Neuron (in vitro differentiated cells): Measurements from ENCODE around the gene BMX.

Experiments
- H2AFZ ChIP-seq: one replicate; pipeline ENCODE4 v1.6.1; 2013; ENCODE audit warnings: low read depth, mild to moderate bottlenecking, inconsistent platforms, low read length, moderate library complexity
- H3K27me3 ChIP-seq: one replicate; pipeline ENCODE4 v1.6.1; 2013; ENCODE audit warnings: low read length; ENCODE audit not compliant: insufficient read depth
- H3K36me3 ChIP-seq: one replicate; pipeline ENCODE4 v1.6.1; 2013; ENCODE audit warnings: low read length; ENCODE audit not compliant: insufficient read depth
- H3K4me1 ChIP-seq: one replicate; pipeline ENCODE4 v1.6.1; 2013; ENCODE audit warnings: low read length; ENCODE audit not compliant: insufficient read depth
- H3K4me3 ChIP-seq: 2 replicates; pipeline ENCODE4 v1.5.1; 2013; ENCODE audit warnings: mild to moderate bottlenecking, low read length, moderate library complexity
- H3K9me3 ChIP-seq: one replicate; pipeline ENCODE4 v1.6.1; 2013; ENCODE audit warnings: low read length

BMX gene

DNA sequence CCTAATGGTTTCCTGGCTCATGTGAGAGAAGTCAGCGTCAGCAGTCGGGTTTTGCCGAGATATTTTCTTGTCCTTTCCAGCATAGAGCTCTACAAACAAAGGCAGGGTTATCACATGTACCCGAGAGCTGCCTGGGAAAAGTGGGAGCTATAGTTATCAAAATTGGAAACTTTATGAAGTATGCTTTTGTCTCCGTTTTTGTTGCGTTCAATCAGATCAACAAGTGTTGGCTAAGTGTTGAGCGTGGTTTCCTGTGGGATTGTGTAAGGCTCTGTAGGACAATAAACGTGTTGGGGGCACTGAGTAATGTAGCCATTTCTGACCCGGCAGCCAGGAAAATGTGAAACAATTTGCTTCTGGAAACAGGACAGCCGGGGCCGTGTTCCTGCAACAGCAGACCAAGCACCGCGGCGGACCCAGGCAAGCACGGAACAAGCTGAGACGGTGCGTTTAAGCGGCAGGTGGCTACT is at the start of gene BMX:
Gene BMX, plus strand, starts transcription at position 311 of the 470 bp plus-strand sequence. CDS start 7,547 bp downstream, outside the sequence.
- Histone ChIP-seq H3K4me1 (no peaks in the 10 kb centered on the region), H3K9me3 (no peaks in the 10 kb centered on the region), H2AFZ (no peak within 1 kb of the TSS), H3K27me3 (no peaks in the 10 kb centered on the region), H3K4me3 (no peak within 1 kb of the TSS), H3K36me3 (no peaks in the 10 kb centered on the region)

DNA sequence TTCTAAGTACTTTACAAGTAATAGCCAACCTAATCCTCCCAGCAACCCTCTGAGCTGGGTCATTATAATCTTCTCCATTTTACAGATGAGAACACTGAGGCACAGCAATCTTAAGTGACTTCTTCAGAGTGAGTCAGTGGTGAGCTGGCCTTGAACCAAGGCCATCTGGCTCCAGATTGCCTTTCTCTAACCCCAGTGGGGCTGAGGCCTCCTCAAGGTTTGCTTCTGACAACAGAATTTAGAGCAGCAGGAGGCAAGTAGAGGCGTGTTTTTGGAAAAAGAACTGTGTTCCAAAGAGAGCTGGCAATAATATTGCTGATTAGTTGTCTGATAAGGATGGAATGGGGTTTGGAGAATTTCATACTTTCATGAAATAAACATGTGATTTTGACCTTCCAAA is 48.7 kb upstream of the BMX start:
- H2AFZ ChIP-seq: no peak overlapping the region
- H3K4me1 ChIP-seq: peaks cover 19% of the 10 kb centered on the region
- H3K27me3 ChIP-seq: no peaks in the 10 kb centered on the region
- no peak overlapping the region for H3K4me3 ChIP-seq
- no peaks in the 10 kb centered on the region for H3K36me3 ChIP-seq
- no peaks in the 10 kb centered on the region for H3K9me3 ChIP-seq

DNA sequence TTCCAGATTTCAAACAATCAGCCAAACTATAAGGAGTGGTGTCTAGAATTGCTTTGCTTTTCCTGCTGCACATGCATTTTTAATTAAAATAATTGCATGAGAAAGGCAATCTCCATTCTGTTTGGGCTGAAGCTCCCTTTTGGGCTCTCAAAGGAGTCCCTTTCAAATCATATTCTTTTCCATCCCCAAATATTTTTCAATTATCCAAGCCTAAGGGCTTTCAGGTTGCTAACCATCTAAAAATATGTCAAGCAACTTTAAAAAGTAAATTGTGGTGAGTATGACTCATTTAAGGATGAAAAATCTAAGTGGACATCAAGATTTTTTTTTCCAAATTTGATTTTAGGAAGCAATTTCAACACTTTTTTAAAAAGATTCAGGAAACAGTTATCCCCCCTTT is 35.9 kb upstream of the BMX start:
- Histone ChIP-seq H3K4me3 (no peak overlapping the region), H3K9me3 (no peaks in the 10 kb centered on the region), H3K36me3 (no peaks in the 10 kb centered on the region), H2AFZ (no peak overlapping the region), H3K27me3 (no peaks in the 10 kb centered on the region), H3K4me1 (peaks cover 3% of the 10 kb centered on the region)

DNA sequence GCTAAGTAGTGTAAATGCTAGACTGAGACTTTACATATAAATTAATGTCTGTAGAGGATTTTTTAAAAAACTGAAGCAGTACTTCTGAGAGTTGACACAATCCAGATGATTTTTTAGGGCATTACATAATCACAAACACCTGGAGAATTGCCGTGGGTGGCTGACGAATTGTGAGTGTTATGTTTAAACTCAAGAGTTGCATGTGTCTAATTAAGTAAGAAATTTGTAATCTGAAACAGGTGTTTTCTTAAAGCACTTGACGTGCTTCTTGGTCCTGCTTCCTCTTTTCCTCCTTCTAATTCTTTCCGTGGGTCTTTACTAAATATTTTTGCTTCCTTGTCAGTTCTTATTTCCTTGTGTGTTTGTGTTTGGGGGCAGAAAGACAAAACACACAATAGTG is 35.3 kb upstream of the BMX start:
- Histone ChIP-seq H3K4me1 (peaks cover 3% of the 10 kb centered on the region), H2AFZ (no peak overlapping the region), H3K4me3 (no peak overlapping the region), H3K36me3 (no peaks in the 10 kb centered on the region), H3K9me3 (no peaks in the 10 kb centered on the region), H3K27me3 (no peaks in the 10 kb centered on the region)

DNA sequence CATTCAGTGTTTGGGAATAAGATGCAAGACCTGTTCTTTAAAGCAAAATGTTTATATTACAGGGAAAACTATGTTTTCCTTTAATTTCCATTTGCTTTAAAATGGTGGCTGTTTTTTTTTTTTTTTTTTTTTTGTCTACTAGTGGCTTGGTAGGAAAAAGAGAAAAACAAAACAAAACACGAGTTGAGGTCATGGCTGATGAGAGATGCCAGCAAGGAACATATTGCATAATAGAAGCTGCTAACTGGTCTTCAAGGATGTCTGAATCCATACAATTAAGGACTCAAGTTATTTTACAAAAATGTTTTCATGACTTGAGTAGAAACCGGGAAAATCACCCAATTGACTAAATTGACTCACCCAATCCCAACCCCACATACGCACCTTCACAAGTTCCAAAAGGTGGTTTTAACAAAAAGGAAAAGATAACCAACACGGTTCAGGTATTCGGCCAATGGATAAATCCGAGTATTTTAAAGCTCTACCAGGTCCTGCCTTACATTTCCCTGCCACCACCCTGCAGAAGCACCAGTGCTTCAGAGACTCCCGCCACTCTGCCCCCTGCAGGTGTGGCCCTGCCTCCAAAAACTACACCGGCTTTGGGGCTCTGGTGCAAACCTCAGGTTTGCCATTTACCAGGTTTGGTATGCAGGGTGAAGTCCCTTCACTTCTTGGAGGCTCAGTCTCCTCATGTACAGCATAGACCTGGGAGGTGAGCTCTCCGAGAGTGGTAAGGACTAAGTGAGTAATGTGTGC is 34.5 kb upstream of the BMX start:
- no peak overlapping the region for H2AFZ ChIP-seq
- peaks cover 3% of the 10 kb centered on the region for H3K4me1 ChIP-seq
- H3K4me3 ChIP-seq: no peak overlapping the region
- no peaks in the 10 kb centered on the region for H3K27me3 ChIP-seq
- H3K36me3 ChIP-seq: no peaks in the 10 kb centered on the region
- H3K9me3 ChIP-seq: no peaks in the 10 kb centered on the region

DNA sequence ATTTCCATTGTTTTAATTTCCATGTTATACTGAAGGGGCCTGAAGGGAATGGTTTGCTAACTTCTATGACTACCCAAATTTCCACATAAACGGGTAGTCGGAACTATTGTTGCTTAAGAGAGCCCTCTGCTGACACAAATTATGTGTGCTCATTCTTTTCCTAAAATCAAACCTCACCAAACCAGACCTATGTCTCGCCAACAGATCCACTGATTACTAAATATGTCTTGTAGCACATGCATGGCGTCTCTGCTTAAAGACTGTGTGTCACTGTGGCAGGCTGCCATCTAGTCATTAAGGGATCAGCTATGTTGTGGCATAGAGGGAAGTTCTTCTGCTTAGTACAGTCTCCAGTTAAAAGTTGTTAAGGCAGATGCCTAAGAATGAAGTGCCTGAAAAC is 32.6 kb upstream of the BMX start:
- Histone ChIP-seq H3K4me1 (peaks cover 3% of the 10 kb centered on the region), H2AFZ (no peak overlapping the region)

DNA sequence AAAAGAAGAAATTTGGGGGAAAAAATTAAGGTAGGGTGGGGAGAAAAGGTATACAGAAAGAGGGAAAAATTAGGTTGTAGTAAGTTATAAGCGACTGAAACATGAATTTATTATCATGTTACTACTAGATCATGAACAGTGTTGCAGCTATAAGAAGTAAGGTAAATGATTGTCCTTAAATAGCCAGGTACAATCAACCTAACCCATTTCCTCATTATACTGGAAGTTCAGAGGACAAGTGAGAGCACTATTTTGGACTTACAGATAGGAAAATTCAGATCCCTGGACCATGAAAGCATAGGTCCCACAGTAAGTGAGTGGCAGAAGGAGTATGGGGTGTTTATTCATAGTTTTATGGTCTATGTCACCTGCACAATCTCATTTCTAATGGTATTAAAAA is 31.0 kb upstream of the BMX start:
- Histone ChIP-seq H3K9me3 (no peaks in the 10 kb centered on the region), H3K4me3 (no peak overlapping the region), H3K27me3 (no peaks in the 10 kb centered on the region), H2AFZ (no peak overlapping the region), H3K36me3 (no peaks in the 10 kb centered on the region), H3K4me1 (peaks cover 1% of the 10 kb centered on the region)

More for the DNA sequence above, 32.6 kb upstream of the BMX start:
- no peaks in the 10 kb centered on the region for H3K36me3 ChIP-seq
- no peaks in the 10 kb centered on the region for H3K9me3 ChIP-seq
- H3K4me3 ChIP-seq: no peak overlapping the region
- no peaks in the 10 kb centered on the region for H3K27me3 ChIP-seq

DNA sequence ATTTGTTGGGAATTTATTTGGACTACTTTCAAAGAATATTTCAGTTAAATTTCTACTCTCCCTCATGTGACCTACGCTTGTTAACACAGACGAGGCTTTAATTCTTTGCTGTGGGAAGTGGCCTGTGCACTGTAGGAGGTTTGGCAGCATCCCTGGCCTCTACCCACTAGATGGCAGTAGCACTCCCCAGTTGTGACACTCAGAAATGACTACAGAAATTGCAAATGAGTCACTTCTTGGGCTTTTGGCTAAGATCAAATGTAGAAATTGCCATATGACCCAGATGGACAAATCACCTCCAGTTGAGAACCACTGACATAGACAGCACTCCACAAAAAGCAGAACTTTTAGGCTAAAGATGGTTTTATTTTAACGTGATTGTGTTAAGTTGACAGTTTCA is 29.6 kb upstream of the BMX start:
- Histone ChIP-seq H3K36me3 (no peaks in the 10 kb centered on the region), H3K4me1 (no peaks in the 10 kb centered on the region), H3K9me3 (no peaks in the 10 kb centered on the region), H2AFZ (no peak overlapping the region), H3K4me3 (no peak overlapping the region), H3K27me3 (no peaks in the 10 kb centered on the region)

DNA sequence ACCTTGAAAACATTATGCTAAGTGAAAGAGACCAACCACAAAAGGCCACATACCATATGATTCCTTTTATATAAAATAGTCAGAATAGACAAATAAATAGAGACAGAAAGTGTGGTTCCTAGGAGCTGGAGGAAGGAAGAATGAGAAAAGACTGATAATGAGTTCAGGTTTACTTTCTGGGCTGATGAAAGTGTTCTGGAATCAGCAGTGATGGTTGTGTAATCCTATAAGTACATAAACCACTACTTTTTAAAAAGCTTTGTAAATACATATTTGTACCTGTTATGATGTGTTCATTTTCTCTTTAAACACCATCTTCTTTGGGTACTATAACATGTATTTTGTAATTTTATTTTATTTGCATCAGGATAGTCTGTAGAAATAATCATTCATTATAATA is 28.1 kb upstream of the BMX start:
- H3K4me1 ChIP-seq: no peaks in the 10 kb centered on the region

DNA sequence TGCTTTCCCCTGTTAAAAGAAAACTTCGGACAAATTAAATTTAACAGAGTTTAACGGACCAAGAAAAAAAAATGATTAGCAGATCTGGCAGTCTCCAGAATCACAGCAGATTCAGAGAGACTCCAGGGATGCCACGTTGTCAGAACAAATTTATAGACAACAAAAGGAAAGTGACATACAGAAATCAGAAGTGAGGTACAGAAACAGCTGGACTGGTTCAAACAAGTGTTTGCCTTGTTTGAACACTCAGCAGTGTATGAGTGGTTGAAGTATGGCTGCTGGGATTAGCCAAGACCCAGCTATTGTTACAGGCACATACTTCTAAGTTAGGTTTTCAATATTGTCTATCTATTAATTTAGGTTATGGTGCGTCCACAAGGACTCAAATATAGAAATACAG is 26.6 kb upstream of the BMX start:
- Histone ChIP-seq H2AFZ (no peak overlapping the region), H3K4me1 (no peaks in the 10 kb centered on the region), H3K4me3 (no peak overlapping the region), H3K9me3 (no peaks in the 10 kb centered on the region), H3K36me3 (no peaks in the 10 kb centered on the region), H3K27me3 (no peaks in the 10 kb centered on the region)

More for the DNA sequence above, 28.1 kb upstream of the BMX start:
- Histone ChIP-seq H3K27me3 (no peaks in the 10 kb centered on the region), H3K36me3 (no peaks in the 10 kb centered on the region), H3K9me3 (no peaks in the 10 kb centered on the region), H2AFZ (no peak overlapping the region), H3K4me3 (no peak overlapping the region)

DNA sequence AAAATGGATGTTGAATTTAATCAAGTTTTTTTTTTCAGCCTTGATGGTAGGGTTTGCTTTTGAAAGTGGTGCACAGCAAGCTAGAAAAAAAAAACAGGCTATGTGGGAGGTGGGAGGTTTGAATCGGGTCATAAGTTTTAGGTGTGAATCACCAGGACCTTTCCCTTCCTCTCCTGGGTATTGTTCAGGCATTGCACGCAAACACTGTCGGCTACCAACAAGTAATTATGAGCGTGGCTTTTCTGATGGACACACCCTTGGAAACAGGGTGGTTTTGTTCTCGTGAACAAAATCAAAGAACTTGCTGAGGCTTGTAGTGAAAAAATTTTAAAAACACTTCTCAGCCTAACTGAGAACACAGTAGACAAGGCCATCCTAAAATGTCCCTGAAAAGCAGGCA is 25.6 kb upstream of the BMX start:
- Histone ChIP-seq H3K4me3 (no peak overlapping the region), H3K27me3 (no peaks in the 10 kb centered on the region), H2AFZ (no peak overlapping the region), H3K9me3 (no peaks in the 10 kb centered on the region), H3K4me1 (no peaks in the 10 kb centered on the region), H3K36me3 (peaks cover 3% of the 10 kb centered on the region)

DNA sequence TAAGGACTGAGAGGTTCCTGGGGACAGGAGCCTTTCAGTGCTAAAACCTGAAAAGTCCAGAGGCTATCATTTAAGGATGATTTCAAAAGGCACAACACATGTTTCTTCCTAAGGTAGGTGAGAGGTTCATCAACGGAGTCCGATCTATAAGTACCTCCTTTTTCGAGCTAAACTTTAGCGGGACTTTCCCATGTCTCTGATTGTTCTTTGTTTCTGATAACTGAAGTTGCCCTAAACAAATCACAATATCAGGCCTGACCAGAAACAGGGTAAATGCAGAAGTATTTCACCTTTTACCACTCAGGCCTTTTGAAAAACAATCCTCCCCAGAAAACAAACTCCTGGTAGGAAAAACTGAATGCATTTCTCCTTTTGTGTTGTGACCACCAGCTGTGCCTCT is 25.1 kb upstream of the BMX start:
- no peaks in the 10 kb centered on the region for H3K4me1 ChIP-seq

DNA sequence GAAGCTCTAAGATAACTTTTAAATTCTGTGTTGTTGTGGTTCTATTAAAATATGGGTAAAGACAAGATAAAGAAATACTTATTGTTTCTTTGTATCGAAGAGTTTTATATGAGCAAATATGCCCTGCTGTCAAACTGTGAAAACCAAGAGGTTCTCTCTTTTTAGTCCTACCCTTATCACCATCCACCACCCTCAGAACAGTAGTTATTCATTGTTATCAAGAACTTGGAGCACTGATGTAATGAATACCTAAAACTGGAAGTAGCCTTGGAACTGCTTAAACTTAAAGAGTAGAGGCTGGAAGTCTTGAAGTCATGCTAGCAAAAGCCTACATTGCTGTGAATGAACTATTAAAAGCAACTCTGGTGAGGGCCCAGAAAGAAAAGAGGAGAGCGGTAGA is 16.7 kb upstream of the BMX start:
- no peak overlapping the region for H2AFZ ChIP-seq
- no peaks in the 10 kb centered on the region for H3K9me3 ChIP-seq
- no peak overlapping the region for H3K4me3 ChIP-seq
- H3K36me3 ChIP-seq: peaks cover 3% of the 10 kb centered on the region
- H3K27me3 ChIP-seq: no peaks in the 10 kb centered on the region
- H3K4me1 ChIP-seq: peaks cover 7% of the 10 kb centered on the region

More for the DNA sequence above, 25.1 kb upstream of the BMX start:
- Histone ChIP-seq H3K4me3 (no peak overlapping the region), H3K36me3 (peaks cover 3% of the 10 kb centered on the region), H2AFZ (no peak overlapping the region), H3K27me3 (no peaks in the 10 kb centered on the region), H3K9me3 (no peaks in the 10 kb centered on the region)

DNA sequence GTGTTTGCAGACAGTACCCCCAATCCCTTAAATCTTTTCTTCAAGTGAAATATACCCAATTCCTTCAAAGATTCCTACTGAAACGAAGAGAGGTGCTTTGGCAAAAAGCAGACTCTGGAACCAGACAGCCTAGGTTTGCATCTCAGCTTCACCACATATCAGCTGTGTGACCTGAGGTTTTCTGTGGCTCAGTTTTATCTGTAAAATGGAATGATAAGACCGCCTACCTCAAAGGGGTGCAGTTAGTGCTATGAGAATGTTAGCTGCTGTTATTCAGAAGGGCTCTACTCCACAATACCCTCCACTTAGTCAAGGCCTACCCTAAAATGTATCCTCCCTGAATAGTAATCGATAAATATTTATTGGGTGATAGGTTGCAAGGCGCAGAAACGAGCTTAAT is 8.1 kb upstream of the BMX start:
- Histone ChIP-seq H3K27me3 (no peaks in the 10 kb centered on the region), H3K4me3 (peak overlapping the region; percentile 55), H3K4me1 (no peaks in the 10 kb centered on the region), H3K9me3 (no peaks in the 10 kb centered on the region), H2AFZ (peak overlapping the region; percentile 86), H3K36me3 (no peaks in the 10 kb centered on the region)
